Skin epidermis (tissue), 12 donors: ENCODE measurements around the gene ADGRA3.

Experiments
- H3K27ac ChIP-seq, 21 experiments: fragments of 200-600 bp; sonication (generic) in 11 of 21; one replicate each; pipeline ENCODE4 v1.5.0; 2020; ENCODE audit warnings: mild to moderate bottlenecking in 3 of 21, inconsistent platforms in 2 of 21, moderate library complexity in 2 of 21
- H3K4me3 ChIP-seq, 7 experiments: fragments of 200-600 bp; sonication (generic) in 2 of 7; one replicate each; pipeline ENCODE4 v1.5.0; 2020; ENCODE audit warnings: inconsistent platforms in 2 of 7, mild to moderate bottlenecking in 2 of 7, moderate library complexity in 1 of 7

The ADGRA3 gene

GRCh38 chr4:22512306-22512705, 3.6 kb downstream of the ADGRA3 start:
- no peak overlapping the region for H3K27ac ChIP-seq
- no peak overlapping the region for H3K4me3 ChIP-seq

- H3K4me3 ChIP-seq: no peak overlapping the region
- H3K27ac ChIP-seq: no peak overlapping the region
Measured at GRCh38 chr4:22510750-22511149, 5.1 kb downstream of the ADGRA3 start.

- Histone ChIP-seq H3K27ac (no peak overlapping the region), H3K4me3 (no peak overlapping the region)
Measured at GRCh38 chr4:22508376-22508775, 7.5 kb downstream of the ADGRA3 start.

GRCh38 chr4:22504922-22505321, 10.9 kb downstream of the ADGRA3 start:
- H3K4me3 ChIP-seq: no peak overlapping the region
- no peak overlapping the region for H3K27ac ChIP-seq

GRCh38 chr4:22504447-22504846, 11.4 kb downstream of the ADGRA3 start:
- no peak overlapping the region for H3K4me3 ChIP-seq
- no peak overlapping the region for H3K27ac ChIP-seq

- H3K27ac ChIP-seq: no peak overlapping the region
- no peak overlapping the region for H3K4me3 ChIP-seq
Measured at GRCh38 chr4:22502895-22503814, 12.7 kb downstream of the ADGRA3 start.

GRCh38 chr4:22501715-22502095, 14.2 kb downstream of the ADGRA3 start:
- H3K27ac ChIP-seq: no peak overlapping the region
- no peak overlapping the region for H3K4me3 ChIP-seq

- peak overlapping the region in 3 of 21 experiments; percentile 3 to 50 (median 30) for H3K27ac ChIP-seq
- no peak overlapping the region for H3K4me3 ChIP-seq
Measured at GRCh38 chr4:22500831-22501714, 14.8 kb downstream of the ADGRA3 start.

- Histone ChIP-seq H3K27ac (peak overlapping the region in 3 of 21 experiments; percentile 3 to 50 (median 30)), H3K4me3 (no peak overlapping the region)
Measured at GRCh38 chr4:22500128-22500611, 15.7 kb downstream of the ADGRA3 start.

GRCh38 chr4:22498866-22499265, 17.0 kb downstream of the ADGRA3 start:
- no peak overlapping the region for H3K4me3 ChIP-seq
- no peak overlapping the region for H3K27ac ChIP-seq

- H3K27ac ChIP-seq: no peak overlapping the region
- no peak overlapping the region for H3K4me3 ChIP-seq
Measured at GRCh38 chr4:22496165-22496813, 19.6 kb downstream of the ADGRA3 start.

GRCh38 chr4:22493523-22493922, 22.3 kb downstream of the ADGRA3 start:
- no peak overlapping the region for H3K27ac ChIP-seq

GRCh38 chr4:22492987-22493386, 22.9 kb downstream of the ADGRA3 start:
- Histone ChIP-seq H3K4me3 (no peak overlapping the region), H3K27ac (no peak overlapping the region)

More at GRCh38 chr4:22493523-22493922, 22.3 kb downstream of the ADGRA3 start:
- H3K4me3 ChIP-seq: no peak overlapping the region

- Histone ChIP-seq H3K27ac (no peak overlapping the region), H3K4me3 (no peak overlapping the region)
Measured at GRCh38 chr4:22491939-22492338, 23.9 kb downstream of the ADGRA3 start.

- H3K27ac ChIP-seq: no peak overlapping the region
Measured at GRCh38 chr4:22490718-22491315, 25.0 kb downstream of the ADGRA3 start.

GRCh38 chr4:22488106-22488505, 27.8 kb downstream of the ADGRA3 start:
- Histone ChIP-seq H3K4me3 (no peak overlapping the region), H3K27ac (no peak overlapping the region)

More at GRCh38 chr4:22490718-22491315, 25.0 kb downstream of the ADGRA3 start:
- no peak overlapping the region for H3K4me3 ChIP-seq

GRCh38 chr4:22487328-22487727, 28.5 kb downstream of the ADGRA3 start:
- H3K4me3 ChIP-seq: no peak overlapping the region
- H3K27ac ChIP-seq: no peak overlapping the region

GRCh38 chr4:22486276-22486675, 29.6 kb downstream of the ADGRA3 start:
- H3K27ac ChIP-seq: peak overlapping the region in 1 of 21 experiments; percentile 30
- no peak overlapping the region for H3K4me3 ChIP-seq

GRCh38 chr4:22485737-22486136, 30.1 kb downstream of the ADGRA3 start:
- peak overlapping the region in 1 of 21 experiments; percentile 30 for H3K27ac ChIP-seq
- H3K4me3 ChIP-seq: no peak overlapping the region
